RWPE2 (cell line): ENCODE data around the gene TRIM71.

Experiments used
- ATAC-seq: fragments of 200-7000 bp; cut with Tn5 transposase; 3 replicates; pipeline ENCODE4 v1.9.1; 2021; ENCODE audit warnings: low read depth
- DNase-seq: peaks from one replicate; pipeline ENCODE4 v3.0.0-alpha.2; 2020; ENCODE audit warnings: low spot score
- H3K27ac ChIP-seq: fragments of 450-650 bp; 2 replicates; pipeline ENCODE4 v1.5.1; 2017; ENCODE audit warnings: mild to moderate bottlenecking; ENCODE audit not compliant: poor library complexity, severe bottlenecking
- H3K27me3 ChIP-seq: fragments of 250-450 bp; sonication (Bioruptor Pico); 2 replicates; pipeline ENCODE4 v1.5.1; 2021; ENCODE audit warnings: mild to moderate bottlenecking, moderate library complexity; ENCODE audit not compliant: insufficient read depth, poor library complexity, severe bottlenecking
- H3K36me3 ChIP-seq: fragments of 250-450 bp; sonication (Bioruptor Pico); 2 replicates; pipeline ENCODE4 v1.5.1; 2020; ENCODE audit warnings: low read depth, mild to moderate bottlenecking, moderate library complexity
- H3K4me1 ChIP-seq: fragments of 250-450 bp; sonication (Bioruptor Pico); 2 replicates; pipeline ENCODE4 v1.5.1; 2021; ENCODE audit warnings: mild to moderate bottlenecking, moderate library complexity; ENCODE audit not compliant: insufficient read depth, poor library complexity, severe bottlenecking
- H3K4me3 ChIP-seq: fragments of 250-450 bp; sonication (Bioruptor Pico); 2 replicates; pipeline ENCODE4 v1.5.1; 2021; ENCODE audit warnings: mild to moderate bottlenecking, moderate library complexity; ENCODE audit not compliant: severe bottlenecking
- H3K9me3 ChIP-seq: fragments of 250-450 bp; sonication (Bioruptor Pico); 2 replicates; pipeline ENCODE4 v1.5.1; 2021; ENCODE audit warnings: mild to moderate bottlenecking, moderate library complexity; ENCODE audit not compliant: severe bottlenecking
- CTCF ChIP-seq: fragments of 450-650 bp; IDR thresholded peaks from one replicate; pipeline ENCODE4 v1.5.1; 2017; ENCODE audit warnings: mild to moderate bottlenecking, moderate library complexity; ENCODE audit not compliant: poor library complexity, severe bottlenecking

TRIM71 gene

DNA sequence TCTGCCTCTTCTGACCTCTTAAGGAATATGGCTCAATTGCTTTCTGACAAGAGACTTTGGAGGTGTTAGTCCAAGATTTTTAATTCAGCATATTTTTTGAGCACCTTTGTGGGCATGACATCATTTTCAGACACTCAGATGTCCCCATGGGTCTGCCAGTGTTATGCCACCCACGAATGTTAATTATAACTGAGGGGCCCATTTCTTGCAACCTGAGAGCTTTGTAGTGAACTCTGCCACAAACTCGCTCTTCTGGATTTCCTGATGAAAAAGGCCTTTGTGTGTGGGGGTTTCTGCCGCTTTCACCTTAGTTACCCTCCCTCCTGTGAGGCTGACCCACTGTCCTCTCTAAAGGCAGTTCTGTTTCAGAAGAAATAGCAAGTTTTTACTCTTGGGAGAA is 69.1 kb downstream of the TRIM71 start:
- Histone ChIP-seq H3K4me3 (no peak overlapping the region), H3K27ac (no peak overlapping the region), H3K9me3 (no peaks in the 10 kb centered on the region), H3K4me1 (no peaks in the 10 kb centered on the region), H3K36me3 (no peaks in the 10 kb centered on the region), H3K27me3 (no peaks in the 10 kb centered on the region)
- TF ChIP-seq CTCF = no peak
- no peak for ATAC-seq
- DNase-seq = no peak

- Histone ChIP-seq H3K4me1 (no peaks in the 10 kb centered on the region), H3K27ac (no peak overlapping the region), H3K9me3 (no peaks in the 10 kb centered on the region), H3K27me3 (peaks cover 1% of the 10 kb centered on the region), H3K36me3 (no peaks in the 10 kb centered on the region), H3K4me3 (no peak overlapping the region)
- DNase-seq = no peak
- no peak for TF ChIP-seq CTCF
- no peak for ATAC-seq
Observed at GRCh38 chr3:32888739-32889138, 70.9 kb downstream of the TRIM71 start.

DNA sequence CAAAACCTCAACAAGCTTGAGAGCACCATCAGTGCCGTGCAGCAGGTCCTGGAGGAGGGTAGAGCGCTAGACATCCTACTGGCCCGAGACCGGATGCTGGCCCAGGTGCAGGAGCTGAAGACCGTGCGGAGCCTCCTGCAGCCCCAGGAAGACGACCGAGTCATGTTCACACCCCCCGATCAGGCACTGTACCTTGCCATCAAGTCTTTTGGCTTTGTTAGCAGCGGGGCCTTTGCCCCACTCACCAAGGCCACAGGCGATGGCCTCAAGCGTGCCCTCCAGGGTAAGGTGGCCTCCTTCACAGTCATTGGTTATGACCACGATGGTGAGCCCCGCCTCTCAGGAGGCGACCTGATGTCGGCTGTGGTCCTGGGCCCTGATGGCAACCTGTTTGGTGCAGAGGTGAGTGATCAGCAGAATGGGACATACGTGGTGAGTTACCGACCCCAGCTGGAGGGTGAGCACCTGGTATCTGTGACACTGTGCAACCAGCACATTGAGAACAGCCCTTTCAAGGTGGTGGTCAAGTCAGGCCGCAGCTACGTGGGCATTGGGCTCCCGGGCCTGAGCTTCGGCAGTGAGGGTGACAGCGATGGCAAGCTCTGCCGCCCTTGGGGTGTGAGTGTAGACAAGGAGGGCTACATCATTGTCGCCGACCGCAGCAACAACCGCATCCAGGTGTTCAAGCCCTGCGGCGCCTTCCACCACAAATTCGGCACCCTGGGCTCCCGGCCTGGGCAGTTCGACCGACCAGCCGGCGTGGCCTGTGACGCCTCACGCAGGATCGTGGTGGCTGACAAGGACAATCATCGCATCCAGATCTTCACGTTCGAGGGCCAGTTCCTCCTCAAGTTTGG is 72.9 kb downstream of the TRIM71 start:
- no peaks in the 10 kb centered on the region for H3K4me1 ChIP-seq
- DNase-seq (peak; percentile 48), ATAC-seq (no peak)
- H3K27me3 ChIP-seq = peaks cover 5% of the 10 kb centered on the region
- H3K36me3 ChIP-seq = no peaks in the 10 kb centered on the region
- H3K9me3 ChIP-seq = no peaks in the 10 kb centered on the region
- no peak for TF ChIP-seq CTCF
- H3K27ac ChIP-seq = no peak overlapping the region
- H3K4me3 ChIP-seq = no peak overlapping the region

GRCh38 chr3:32891365-32891764 is 73.6 kb downstream of the TRIM71 start:
- Histone ChIP-seq H3K9me3 (no peaks in the 10 kb centered on the region), H3K27me3 (peaks cover 5% of the 10 kb centered on the region), H3K36me3 (no peaks in the 10 kb centered on the region), H3K27ac (no peak overlapping the region), H3K4me1 (no peaks in the 10 kb centered on the region), H3K4me3 (no peak overlapping the region)
- no peak for TF ChIP-seq CTCF
- ATAC-seq (no peak), DNase-seq (no peak)
